ENCODE data around the gene CHD9.
"Not testable (repeated sequence)": the region's sequence is repeated elsewhere in the genome, so short reads cannot be mapped to it uniquely, and the experiment has no call there.

Gene CHD9

GRCh38 chr16:53291757-53292392, 237.1 kb downstream of the CHD9 start:
- no peak for TF ChIP-seq CTCF (IDR thresholded peaks at IDR 0.05; ENCODE audit: borderline replicate concordance, insufficient read depth, low read depth, low read length)
- H3K4me3 ChIP-seq (ENCODE audit: low read depth, low read length) = no peak overlapping the region

GRCh38 chr16:53297477-53297876, 242.7 kb downstream of the CHD9 start:
- no peak overlapping the region for H3K4me3 ChIP-seq (ENCODE audit: low read depth, low read length)
- TF ChIP-seq CTCF (IDR thresholded peaks at IDR 0.05; ENCODE audit: borderline replicate concordance, insufficient read depth, low read depth, low read length) = no peak

GRCh38 chr16:53304334-53304733, 249.5 kb downstream of the CHD9 start:
- no peak for TF ChIP-seq CTCF (IDR thresholded peaks at IDR 0.05; ENCODE audit: borderline replicate concordance, insufficient read depth, low read depth, low read length)
- H3K4me3 ChIP-seq (ENCODE audit: low read depth, low read length) = no peak overlapping the region

- no peak overlapping the region for H3K4me3 ChIP-seq (ENCODE audit: low read depth, low read length)
- TF ChIP-seq CTCF (IDR thresholded peaks at IDR 0.05; ENCODE audit: borderline replicate concordance, insufficient read depth, low read depth, low read length) = no peak
These were observed 251.0 kb downstream of the CHD9 start for GRCh38 chr16:53305743-53306142.

- no peak overlapping the region for H3K4me3 ChIP-seq (ENCODE audit: low read depth, low read length)
- TF ChIP-seq CTCF (IDR thresholded peaks at IDR 0.05; ENCODE audit: borderline replicate concordance, insufficient read depth, low read depth, low read length) = no peak
These were observed 254.7 kb downstream of the CHD9 start for GRCh38 chr16:53309457-53309856.

GRCh38 chr16:53320992-53321391, 266.2 kb downstream of the CHD9 start:
- no peak overlapping the region for H3K4me3 ChIP-seq (ENCODE audit: low read depth, low read length)
- TF ChIP-seq CTCF (IDR thresholded peaks at IDR 0.05; ENCODE audit: borderline replicate concordance, insufficient read depth, low read depth, low read length) = no peak

GRCh38 chr16:53323924-53324323, 269.1 kb downstream of the CHD9 start:
- no peak overlapping the region for H3K4me3 ChIP-seq (ENCODE audit: low read depth, low read length)
- TF ChIP-seq CTCF (IDR thresholded peaks at IDR 0.05; ENCODE audit: borderline replicate concordance, insufficient read depth, low read depth, low read length) = no peak

- not testable (repeated sequence) for H3K4me3 ChIP-seq (ENCODE audit: low read depth, low read length)
These were observed 276.2 kb downstream of the CHD9 start for GRCh38 chr16:53330991-53331390.
